Measurements from ENCODE around the gene TEAD1.

The TEAD1 gene

GRCh38 chr11:12986194-12986898 lies 312.1 kb downstream of the TEAD1 start:
- no peak for DNase-seq (ENCODE audit: low read depth)

GRCh38 chr11:12989428-12990161 lies 315.4 kb downstream of the TEAD1 start:
- DNase-seq (ENCODE audit: low read depth), result no peak

- DNase-seq (ENCODE audit: low read depth), result no peak
Observed at GRCh38 chr11:12990162-12990480, 315.9 kb downstream of the TEAD1 start.

GRCh38 chr11:12991426-12991825 lies 317.2 kb downstream of the TEAD1 start:
- no peak for DNase-seq (ENCODE audit: low read depth)

GRCh38 chr11:12993626-12994025 lies 319.4 kb downstream of the TEAD1 start:
- DNase-seq (ENCODE audit: low read depth), result no peak

Data from activated T-helper 1 cell treated with Interleukin-2 at 50 U/mL for 16 hours (primary cell).